ENCODE measurements around the gene AURKB.
"Not testable (repeated sequence)": the region's sequence is repeated elsewhere in the genome, so short reads cannot be mapped to it uniquely, and the experiment has no call there.

The AURKB gene

DNA sequence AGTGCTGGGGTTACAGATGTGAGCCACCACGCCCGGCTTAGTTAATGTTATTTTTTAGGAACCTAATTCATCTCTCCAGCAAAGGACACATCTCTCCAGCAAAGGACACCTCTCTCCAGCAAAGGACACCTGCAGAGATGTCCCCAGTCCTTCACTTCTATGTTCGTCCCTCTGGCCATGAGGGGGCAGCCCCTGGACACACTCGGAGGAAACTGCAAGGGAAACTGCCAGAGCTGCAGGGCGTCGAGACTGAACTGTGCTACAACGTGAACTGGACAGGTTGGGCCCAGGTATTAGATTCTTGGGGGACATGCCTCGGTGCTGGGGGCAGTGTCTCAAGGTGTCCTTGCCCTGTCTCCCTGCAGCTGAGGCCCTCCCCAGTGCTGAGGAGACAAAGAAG is 43.4 kb upstream of the AURKB start:
- peak; percentile 18 for DNase-seq
- no peaks in the 10 kb centered on the region for H3K9me3 ChIP-seq
- TF ChIP-seq, protein P1, sequence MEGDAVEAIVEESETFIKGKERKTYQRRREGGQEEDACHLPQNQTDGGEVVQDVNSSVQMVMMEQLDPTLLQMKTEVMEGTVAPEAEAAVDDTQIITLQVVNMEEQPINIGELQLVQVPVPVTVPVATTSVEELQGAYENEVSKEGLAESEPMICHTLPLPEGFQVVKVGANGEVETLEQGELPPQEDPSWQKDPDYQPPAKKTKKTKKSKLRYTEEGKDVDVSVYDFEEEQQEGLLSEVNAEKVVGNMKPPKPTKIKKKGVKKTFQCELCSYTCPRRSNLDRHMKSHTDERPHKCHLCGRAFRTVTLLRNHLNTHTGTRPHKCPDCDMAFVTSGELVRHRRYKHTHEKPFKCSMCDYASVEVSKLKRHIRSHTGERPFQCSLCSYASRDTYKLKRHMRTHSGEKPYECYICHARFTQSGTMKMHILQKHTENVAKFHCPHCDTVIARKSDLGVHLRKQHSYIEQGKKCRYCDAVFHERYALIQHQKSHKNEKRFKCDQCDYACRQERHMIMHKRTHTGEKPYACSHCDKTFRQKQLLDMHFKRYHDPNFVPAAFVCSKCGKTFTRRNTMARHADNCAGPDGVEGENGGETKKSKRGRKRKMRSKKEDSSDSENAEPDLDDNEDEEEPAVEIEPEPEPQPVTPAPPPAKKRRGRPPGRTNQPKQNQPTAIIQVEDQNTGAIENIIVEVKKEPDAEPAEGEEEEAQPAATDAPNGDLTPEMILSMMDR (IDR thresholded peaks at IDR 0.05; ENCODE audit: low read depth, low read length), result peak; percentile 30; the same call in 1 of the 2 replicates

GRCh38 chr17:8251411-8251810 is 41.0 kb upstream of the AURKB start:
- not testable (repeated sequence) for H3K9me3 ChIP-seq; H3K4me3 ChIP-seq (ENCODE audit: low read depth, low read length); H3K27me3 ChIP-seq; DNase-seq; H3K4me1 ChIP-seq
- peaks cover 24% of the 10 kb centered on the region for H3K36me3 ChIP-seq

More for the DNA sequence above, 43.4 kb upstream of the AURKB start:
- Histone ChIP-seq H3K4me3 (ENCODE audit: low read depth, low read length) (no peak overlapping the region), H3K4me1 (no peaks in the 10 kb centered on the region), H3K36me3 (peaks cover 41% of the 10 kb centered on the region), H3K27me3 (no peaks in the 10 kb centered on the region)

GRCh38 chr17:8249621-8250500 is 39.5 kb upstream of the AURKB start:
- no peak for DNase-seq
- peaks cover 13% of the 10 kb centered on the region for H3K36me3 ChIP-seq
- H3K4me3 ChIP-seq (ENCODE audit: low read depth, low read length), result peak overlapping the region; percentile 96
- TF ChIP-seq, protein P1 (IDR thresholded peaks at IDR 0.05; ENCODE audit: low read depth, low read length), result no peak
- H3K4me1 ChIP-seq, result no peaks in the 10 kb centered on the region
- H3K9me3 ChIP-seq, result no peaks in the 10 kb centered on the region
- H3K27me3 ChIP-seq, result no peaks in the 10 kb centered on the region

- Histone ChIP-seq H3K27me3 (no peaks in the 10 kb centered on the region), H3K4me1 (no peaks in the 10 kb centered on the region), H3K9me3 (no peaks in the 10 kb centered on the region), H3K4me3 (ENCODE audit: low read depth, low read length) (peak within 1 kb of the TSS; percentile 96), H3K36me3 (peaks cover 4% of the 10 kb centered on the region)
- DNase-seq, result peak; percentile 92
- TF ChIP-seq, protein P1 (IDR thresholded peaks at IDR 0.05; ENCODE audit: low read depth, low read length), result no peak
Measured at GRCh38 chr17:8248751-8249607, 38.6 kb upstream of the AURKB start, which contains the start of gene PFAS. TSS of gene PFAS (plus strand) at chr17:8249289. CDS start at chr17:8253938, 4,649 bp downstream.

GRCh38 chr17:8244768-8245167 is 34.4 kb upstream of the AURKB start:
- Histone ChIP-seq H3K4me1 (no peaks in the 10 kb centered on the region), H3K4me3 (ENCODE audit: low read depth, low read length) (no peak overlapping the region), H3K9me3 (no peaks in the 10 kb centered on the region), H3K36me3 (no peaks in the 10 kb centered on the region), H3K27me3 (no peaks in the 10 kb centered on the region)
- no peak for DNase-seq
- TF ChIP-seq, protein P1 (IDR thresholded peaks at IDR 0.05; ENCODE audit: low read depth, low read length), result no peak

DNA sequence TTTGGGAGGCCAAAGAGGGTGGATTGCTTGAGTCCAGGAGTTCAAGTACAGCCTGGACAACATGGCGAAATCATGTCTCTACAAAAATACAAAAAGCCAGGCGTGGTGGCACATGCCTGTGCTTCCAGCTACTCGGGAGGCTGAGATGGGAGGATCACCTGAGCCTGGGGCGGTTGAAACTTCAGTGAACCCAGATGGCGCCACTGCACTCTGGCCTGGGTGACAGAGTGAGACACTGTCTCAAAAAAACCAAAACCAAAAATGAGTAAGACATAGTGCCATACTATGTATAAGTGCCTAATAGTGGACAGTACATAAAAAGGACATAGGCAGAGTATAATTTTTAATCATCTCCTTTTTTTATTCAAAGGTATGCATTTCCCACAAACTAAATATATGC is 33.5 kb upstream of the AURKB start:
- Histone ChIP-seq H3K4me3 (ENCODE audit: low read depth, low read length) (no peak overlapping the region), H3K4me1 (no peaks in the 10 kb centered on the region), H3K27me3 (no peaks in the 10 kb centered on the region), H3K36me3 (no peaks in the 10 kb centered on the region), H3K9me3 (no peaks in the 10 kb centered on the region)
- no peak for DNase-seq
- TF ChIP-seq, protein P1 (IDR thresholded peaks at IDR 0.05; ENCODE audit: low read depth, low read length), result no peak

Data from BE2C (cell line).